GF-D8 (cell line): ENCODE data around the gene VAMP8.
"Not testable (repeated sequence)": the region's sequence is repeated elsewhere in the genome, so short reads cannot be mapped to it uniquely, and the experiment has no call there.

Source experiments
- DNase-seq: peaks from one replicate; lab custom pipeline; 2025; lab: John Stamatoyannopoulos, UW

Gene VAMP8

GRCh38 chr2:85598594-85599340, 21.4 kb downstream of the VAMP8 start:
- DNase-seq: no peak

- DNase-seq: no peak
Measured at GRCh38 chr2:85599468-85600234, 22.3 kb downstream of the VAMP8 start.

GRCh38 chr2:85600235-85600575, 22.8 kb downstream of the VAMP8 start:
- no peak for DNase-seq

GRCh38 chr2:85600951-85601770, 23.8 kb downstream of the VAMP8 start:
- no peak for DNase-seq

- no peak for DNase-seq
Measured at GRCh38 chr2:85601771-85602475, 24.5 kb downstream of the VAMP8 start.

- peak; percentile 56 for DNase-seq
Measured at GRCh38 chr2:85602476-85603234, 25.3 kb downstream of the VAMP8 start, which contains the start of gene TMEM150A. TMEM150A (minus strand) TSS chr2:85602698; CDS start chr2:85601948, 750 bp downstream.

DNA sequence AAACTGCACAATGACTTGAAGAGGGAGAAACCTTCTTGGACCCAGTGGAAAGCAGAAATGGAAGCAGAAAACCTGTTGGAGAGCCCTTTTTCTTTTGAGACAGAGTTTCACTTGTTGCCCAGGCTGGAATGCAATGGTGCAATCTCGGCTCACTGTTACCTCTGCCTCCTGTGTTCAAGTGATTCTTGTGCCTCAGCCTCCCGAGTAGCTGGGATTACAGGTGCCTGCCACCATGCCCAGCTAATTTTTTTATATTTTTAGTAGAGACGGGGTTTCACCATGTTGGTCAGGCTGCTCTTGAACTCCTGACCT, 26.7 kb downstream of the VAMP8 start:
- not testable (repeated sequence) for DNase-seq

DNA sequence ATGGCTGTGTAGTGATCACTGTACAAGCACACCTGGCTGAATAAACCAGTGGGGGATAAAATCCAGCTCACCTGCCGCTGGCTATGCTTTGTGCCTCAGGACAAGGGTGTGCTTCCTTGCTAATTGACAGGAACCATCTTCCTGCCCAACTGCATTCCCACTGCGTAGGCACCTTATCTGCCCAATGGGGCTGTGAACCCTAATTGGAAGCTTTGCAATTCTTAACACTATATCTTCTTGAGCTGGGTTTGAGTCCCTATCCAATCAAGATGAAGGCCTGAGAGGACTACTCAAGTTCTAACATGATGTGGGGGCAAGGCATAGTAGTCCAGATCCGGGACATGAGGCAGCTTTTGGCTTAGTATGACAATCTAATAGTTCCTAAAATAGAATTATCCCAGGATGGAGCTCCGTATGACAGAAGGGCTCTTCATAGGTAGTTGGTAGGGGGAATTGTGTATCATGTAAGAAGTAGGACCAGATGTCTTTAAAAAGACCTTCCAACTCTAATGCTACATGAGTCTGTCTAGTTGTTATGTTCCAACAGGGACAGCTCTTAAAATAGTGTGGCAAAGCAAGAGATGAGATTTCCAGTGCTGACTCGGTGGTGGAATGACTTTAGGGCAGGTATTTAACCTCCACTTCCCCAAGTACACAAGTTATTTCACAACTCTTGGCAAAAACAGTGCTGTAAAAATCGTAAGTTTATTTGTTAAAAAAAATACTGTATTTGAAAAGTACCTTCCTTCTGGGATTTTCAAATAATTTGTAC, 27.4 kb downstream of the VAMP8 start:
- no peak for DNase-seq

DNA sequence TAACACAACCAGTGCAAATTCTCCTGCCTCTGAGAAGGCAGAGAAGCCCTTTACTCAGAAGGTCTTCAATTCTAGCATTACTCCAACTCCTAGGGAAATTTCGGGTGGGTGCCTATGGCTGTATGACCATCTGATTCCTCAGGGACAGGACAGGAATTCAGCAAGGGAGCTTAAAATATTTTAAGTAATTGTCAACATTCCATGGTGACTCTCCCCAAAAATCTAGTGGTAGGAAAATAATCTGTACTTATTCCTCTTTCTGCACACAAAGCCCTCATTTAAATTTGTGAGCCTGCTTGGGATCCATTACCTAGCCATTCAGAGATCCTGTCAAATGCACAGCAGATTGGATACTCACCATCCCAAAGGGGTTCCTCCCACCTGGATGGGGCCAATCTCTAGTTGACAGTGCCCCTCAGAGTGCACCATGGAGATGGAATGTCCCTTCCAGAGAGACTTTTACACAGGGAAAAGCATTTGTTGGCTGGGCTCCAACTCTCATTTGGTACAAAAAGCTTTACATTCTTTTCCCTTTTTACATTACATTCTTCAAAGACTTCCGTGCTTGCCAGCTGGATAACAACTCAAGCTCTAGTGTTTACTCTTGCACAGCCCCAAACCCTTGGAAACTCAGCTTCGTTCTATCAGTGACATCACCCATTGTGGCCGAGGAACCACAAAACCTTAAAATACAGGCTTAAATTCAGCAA, 28.2 kb downstream of the VAMP8 start:
- DNase-seq: no peak

DNA sequence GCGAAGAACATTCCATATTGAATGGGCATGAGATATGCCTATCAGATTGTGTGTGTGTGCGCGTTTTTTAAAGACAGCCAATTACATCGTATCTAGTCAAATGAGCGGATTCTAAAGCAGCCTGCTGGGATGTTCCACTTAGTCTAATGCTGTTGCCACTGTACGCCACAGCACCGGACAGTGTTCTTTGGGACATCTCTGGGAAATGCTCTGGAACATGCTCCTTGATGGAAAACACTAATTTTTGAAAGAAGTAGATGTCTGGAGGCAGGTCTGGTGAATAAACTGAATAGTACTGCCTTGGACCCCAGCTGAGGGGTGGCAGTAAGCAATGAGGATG, 28.7 kb downstream of the VAMP8 start:
- no peak for DNase-seq

GRCh38 chr2:85607268-85608215, 30.2 kb downstream of the VAMP8 start:
- DNase-seq: no peak

- DNase-seq: no peak
Measured at GRCh38 chr2:85611217-85611704, 33.9 kb downstream of the VAMP8 start.

GRCh38 chr2:85611705-85612587, 34.6 kb downstream of the VAMP8 start, which contains the start of gene C2orf68:
C2orf68 (minus strand) TSS chr2:85612066; CDS start chr2:85611984, 82 bp downstream.
- DNase-seq: peak; percentile 55

GRCh38 chr2:85613717-85614515, 36.5 kb downstream of the VAMP8 start:
- DNase-seq: no peak

DNA sequence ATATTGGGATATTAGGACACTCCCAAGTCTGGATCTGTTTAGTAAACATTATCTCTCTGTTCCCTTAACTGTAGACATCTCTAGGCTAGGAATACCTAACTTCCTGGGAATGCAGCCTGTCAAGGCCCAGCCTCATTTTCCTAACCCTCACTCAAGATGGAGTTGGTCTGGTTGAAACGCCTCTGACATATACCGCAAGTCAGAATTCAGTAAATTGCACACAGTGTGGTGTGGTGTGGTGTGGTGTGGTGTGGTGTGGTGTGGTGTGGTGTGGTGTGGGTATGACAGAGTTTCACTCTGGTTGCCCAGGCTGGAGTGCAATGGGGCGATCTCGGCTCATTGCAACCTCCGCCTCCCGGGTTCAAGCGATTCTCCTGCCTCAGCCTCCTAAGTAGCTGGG, 37.4 kb downstream of the VAMP8 start:
- DNase-seq: not testable (repeated sequence)

DNA sequence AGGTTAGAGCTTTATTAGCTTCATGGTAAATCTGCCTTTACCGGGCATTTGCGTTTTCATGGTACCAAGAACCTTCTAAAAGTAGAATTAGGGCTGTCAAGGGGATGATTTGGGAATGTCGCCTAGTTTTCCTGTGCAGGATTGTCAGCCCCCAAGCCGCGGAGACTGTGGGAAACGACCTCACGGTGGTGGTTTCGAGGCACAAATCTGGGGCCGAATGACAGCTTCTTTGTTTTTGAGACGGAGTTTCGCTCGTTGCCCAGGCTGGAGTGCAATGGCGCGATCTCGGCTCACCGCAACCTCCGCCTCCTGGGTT, 38.0 kb downstream of the VAMP8 start:
- DNase-seq: no peak

- DNase-seq: not testable (repeated sequence)
Measured at GRCh38 chr2:85617723-85618122, 40.3 kb downstream of the VAMP8 start.
